H1 (cell line): Measurements from ENCODE around the gene RBMS1. TPM values are rescaled to one million over a fixed set of nuclear protein-coding genes. Genes with fewer than 3 reads are reported as not detected.

ENCODE experiments used
- CTCF ChIA-PET: fragments of 300-600 bp; sonication (Branson Sonifier 250); formaldehyde crosslinking; loops from one replicate; lab custom pipeline; 2021; ENCODE audit not compliant: partially characterized antibody; lab: Charles Lee
- POLR2A ChIA-PET: fragments of 300-600 bp; sonication (Branson Sonifier 250); formaldehyde crosslinking; loops from one replicate; lab custom pipeline; 2021; ENCODE audit warnings: inconsistent platforms; ENCODE audit not compliant: partially characterized antibody; lab: Charles Lee
- DNase-seq, 2 experiments: peaks; one replicate each; pipeline versions ENCODE4 v3.0.0 to v3.0.0-alpha.2; 2010 to 2022; ENCODE audit warnings: low spot score in 2 of 2, low read depth in 1 of 2, mixed read lengths in 1 of 2
- FAIRE-seq: peaks from 2 replicates; lab custom pipeline; 2011; peaks lifted over from hg19 to GRCh38; lab: Jason Lieb, UNC
- H2AFZ ChIP-seq: 2 replicates; pipeline ENCODE4 v1.8.1; 2012; ENCODE audit warnings: low read length, inconsistent platforms
- H2AK5ac ChIP-seq: 2 replicates; pipeline ENCODE4 v1.6.1; 2013; ENCODE audit warnings: low read depth, low read length
- H2BK120ac ChIP-seq: replicated peaks from 2 replicates; pipeline ENCODE3; 2013; ENCODE audit warnings: low read depth, low read length, inconsistent platforms
- H2BK12ac ChIP-seq: 2 replicates; pipeline ENCODE4 v1.6.1; 2013; ENCODE audit warnings: low read depth, low read length
- H2BK15ac ChIP-seq: 2 replicates; pipeline ENCODE4 v1.6.1; 2013; ENCODE audit warnings: low read length
- H2BK20ac ChIP-seq: 2 replicates; pipeline ENCODE4 v1.6.1; 2013; ENCODE audit warnings: low read length
- H2BK5ac ChIP-seq: 2 replicates; pipeline ENCODE4 v1.6.1; 2013; ENCODE audit warnings: low read depth, low read length
- H3K14ac ChIP-seq: 2 replicates; pipeline ENCODE4 v1.6.1; 2013; ENCODE audit warnings: inconsistent platforms; ENCODE audit not compliant: insufficient read length
- H3K18ac ChIP-seq: 2 replicates; pipeline ENCODE4 v1.6.1; 2013; ENCODE audit warnings: low read length; ENCODE audit errors: extremely low read depth
- H3K23ac ChIP-seq: 2 replicates; pipeline ENCODE4 v1.6.1; 2013; ENCODE audit warnings: inconsistent platforms; ENCODE audit not compliant: insufficient read length
- H3K23me2 ChIP-seq: 2 replicates; pipeline ENCODE4 v1.6.1; 2013; ENCODE audit warnings: low read depth, low read length
- H3K27ac ChIP-seq: 2 replicates; pipeline ENCODE4 v1.6.1; 2011; ENCODE audit warnings: low read depth, low read length, inconsistent platforms
- H3K27me3 ChIP-seq, 4 experiments: replicated peaks in 1 of 4; 1 replicate in 1 of 4; 2 replicates in 3 of 4; pipeline versions ENCODE4 v1.6.1 to v1.8.1; 2011 to 2013; ENCODE audit warnings: low read length in 3 of 4, mild to moderate bottlenecking in 3 of 4, inconsistent platforms in 2 of 4, mixed read lengths in 2 of 4, moderate library complexity in 1 of 4; ENCODE audit not compliant: control insufficient read depth in 3 of 4, insufficient read depth in 3 of 4; ENCODE audit errors: extremely low read depth in 1 of 4
- H3K36me3 ChIP-seq, 4 experiments: 2 replicates each; pipeline versions ENCODE4 v1.6.1 to v1.8.1; 2011 to 2013; ENCODE audit warnings: mild to moderate bottlenecking in 4 of 4, low read length in 3 of 4, moderate library complexity in 2 of 4, control low read depth in 1 of 4, inconsistent platforms in 1 of 4; ENCODE audit not compliant: insufficient read depth in 4 of 4, control insufficient read depth in 2 of 4
- H3K4ac ChIP-seq: replicated peaks from 2 replicates; pipeline ENCODE3; 2013; ENCODE audit warnings: low read length, low read depth, mixed read lengths, inconsistent platforms; ENCODE audit not compliant: insufficient read length
- H3K4me1 ChIP-seq, 4 experiments: replicated peaks in 1 of 4; 1 replicate in 1 of 4; 2 replicates in 3 of 4; pipeline versions ENCODE4 v1.6.1 to v1.8.1; 2011 to 2013; ENCODE audit warnings: low read length in 3 of 4, inconsistent platforms in 2 of 4, mixed read lengths in 1 of 4; ENCODE audit not compliant: insufficient read depth in 4 of 4, control insufficient read depth in 3 of 4
- H3K4me2 ChIP-seq, 2 experiments: 2 replicates each; pipeline versions ENCODE4 v1.6.1 to v1.8.1; 2011 to 2013; ENCODE audit warnings: low read depth in 2 of 2, low read length in 2 of 2, control low read depth in 1 of 2, inconsistent platforms in 1 of 2, mild to moderate bottlenecking in 1 of 2; ENCODE audit not compliant: insufficient read depth in 1 of 2
- H3K4me3 ChIP-seq, 4 experiments: fragments of 200-600, 300-600 bp in 1 of 4; sonication (generic), shearing (Covaris generic), sonication (Bioruptor Twin) in 1 of 4; 2 replicates each; pipeline versions ENCODE4 v1.5.1 to v1.8.1; 2011 to 2016; ENCODE audit warnings: low read length in 4 of 4, low read depth in 3 of 4, control low read depth in 2 of 4, inconsistent platforms in 2 of 4, mild to moderate bottlenecking in 2 of 4, mixed read lengths in 1 of 4, moderate library complexity in 1 of 4; ENCODE audit not compliant: insufficient read depth in 2 of 4; ENCODE audit errors: extremely low read depth in 1 of 4
- H3K56ac ChIP-seq: replicated peaks from 2 replicates; pipeline ENCODE3; 2013; ENCODE audit warnings: low read depth, mild to moderate bottlenecking, mixed read lengths, low read length, inconsistent platforms; ENCODE audit not compliant: insufficient read length
- H3K79me1 ChIP-seq: 2 replicates; pipeline ENCODE4 v1.6.1; 2013; ENCODE audit warnings: low read depth, low read length, control low read depth
- H3K79me2 ChIP-seq, 2 experiments: 2 replicates each; pipeline versions ENCODE4 v1.6.1 to v1.8.1; 2012 to 2013; ENCODE audit warnings: low read length in 2 of 2, mild to moderate bottlenecking in 2 of 2, inconsistent platforms in 1 of 2; ENCODE audit not compliant: insufficient read depth in 2 of 2, control insufficient read depth in 1 of 2
- H3K9ac ChIP-seq, 4 experiments: replicated peaks in 1 of 4; 1 replicate in 1 of 4; 2 replicates in 3 of 4; pipeline versions ENCODE4 v1.6.1 to v1.8.1; 2011 to 2013; ENCODE audit warnings: low read depth in 3 of 4, low read length in 3 of 4, control low read depth in 2 of 4, mild to moderate bottlenecking in 2 of 4, moderate library complexity in 2 of 4, inconsistent platforms in 1 of 4; ENCODE audit errors: extremely low read depth in 1 of 4
- H3K9me3 ChIP-seq, 2 experiments: 2 replicates each; pipeline versions ENCODE4 v1.6.1 to v1.8.1; 2012 to 2013; ENCODE audit warnings: mild to moderate bottlenecking in 2 of 2, moderate library complexity in 2 of 2, control low read depth in 1 of 2, inconsistent platforms in 1 of 2, low read depth in 1 of 2, low read length in 1 of 2, mixed read lengths in 1 of 2; ENCODE audit not compliant: insufficient read depth in 2 of 2
- H4K20me1 ChIP-seq, 2 experiments: replicated peaks in 1 of 2; 2 replicates each; pipeline versions ENCODE3 to v1.8.1; 2011 to 2013; ENCODE audit warnings: inconsistent platforms in 2 of 2, low read length in 2 of 2, mild to moderate bottlenecking in 1 of 2; ENCODE audit not compliant: insufficient read depth in 2 of 2, control insufficient read depth in 1 of 2
- H4K5ac ChIP-seq: 2 replicates; pipeline ENCODE4 v1.6.1; 2013; ENCODE audit warnings: low read length, low read depth, mixed read lengths, inconsistent platforms; ENCODE audit not compliant: insufficient read length
- H4K8ac ChIP-seq: 2 replicates; pipeline ENCODE4 v1.8.0; 2013; ENCODE audit warnings: mild to moderate bottlenecking, moderate library complexity, low read length, inconsistent platforms; ENCODE audit not compliant: insufficient read depth; ENCODE audit errors: extremely low read depth
- H4K91ac ChIP-seq: replicated peaks from 2 replicates; pipeline ENCODE3; 2013; ENCODE audit warnings: low read length, mixed read lengths, inconsistent platforms; ENCODE audit not compliant: insufficient read length
- BACH1 ChIP-seq: IDR thresholded peaks from 2 replicates; pipeline ENCODE4 v1.6.1; 2012; ENCODE audit warnings: low read length, improper control_type of control experiment
- JUN ChIP-seq: IDR thresholded peaks from 2 replicates; pipeline ENCODE4 v1.6.1; 2011; ENCODE audit warnings: low read depth, mild to moderate bottlenecking, improper control_type of control experiment, low read length
- JUND ChIP-seq: IDR thresholded peaks from 2 replicates; pipeline ENCODE4 v1.6.1; 2011; ENCODE audit warnings: mild to moderate bottlenecking, improper control_type of control experiment, low read length
- KDM1A ChIP-seq: fragments of 200-600, 300-600 bp; sonication (generic); IDR thresholded peaks from 2 replicates; pipeline ENCODE4 v1.7.1; 2016; ENCODE audit warnings: mild to moderate bottlenecking, low read length, borderline replicate concordance
- KDM4A ChIP-seq: IDR thresholded peaks from one replicate; pipeline ENCODE4 v1.7.1; 2012; ENCODE audit warnings: low read depth, mild to moderate bottlenecking, moderate library complexity, low read length, inconsistent platforms; ENCODE audit not compliant: severe bottlenecking
- MAFK ChIP-seq: IDR thresholded peaks from 2 replicates; pipeline ENCODE4 v1.6.1; 2012; ENCODE audit warnings: low read depth, mild to moderate bottlenecking, improper control_type of control experiment, low read length
- NANOG ChIP-seq: IDR thresholded peaks from 2 replicates; pipeline ENCODE4 v1.6.1; 2011; ENCODE audit warnings: low read length, low read depth, mild to moderate bottlenecking, inconsistent platforms; ENCODE audit not compliant: insufficient read depth, poor library complexity, severe bottlenecking
- RBBP5 ChIP-seq: IDR thresholded peaks from 2 replicates; pipeline ENCODE4 v1.7.1; 2012; ENCODE audit warnings: low read depth, mild to moderate bottlenecking, inconsistent platforms, low read length, moderate library complexity, borderline replicate concordance
- RFX5 ChIP-seq: IDR thresholded peaks from 2 replicates; pipeline ENCODE4 v1.6.1; 2011; ENCODE audit warnings: low read depth, low read length, improper control_type of control experiment, borderline replicate concordance
- SAP30 ChIP-seq: fragments of 300-600 bp; sonication (generic); IDR thresholded peaks from 2 replicates; pipeline ENCODE4 v1.7.1; 2012; ENCODE audit warnings: low read length, moderate library complexity, mild to moderate bottlenecking, inconsistent platforms; ENCODE audit not compliant: insufficient read depth, insufficient replicate concordance
- SRF ChIP-seq: IDR thresholded peaks from 2 replicates; pipeline ENCODE4 v1.6.1; 2011; ENCODE audit warnings: mild to moderate bottlenecking, low read depth, low read length, moderate library complexity
- TAF1 ChIP-seq: IDR thresholded peaks from 2 replicates; pipeline ENCODE4 v1.6.1; 2011; ENCODE audit warnings: mild to moderate bottlenecking, low read depth, low read length
- TAF7 ChIP-seq: optimal IDR thresholded peaks from 2 replicates; pipeline ENCODE3; 2011; ENCODE audit warnings: low read depth, mild to moderate bottlenecking, inconsistent platforms, low read length, moderate library complexity, borderline replicate concordance
- TEAD4 ChIP-seq: IDR thresholded peaks from 2 replicates; pipeline ENCODE4 v1.6.1; 2012; ENCODE audit warnings: low read depth, low read length, inconsistent platforms, mixed read lengths
- WGBS, 2 experiments: shearing (Covaris generic) in 1 of 2; methylation state at CpG; one replicate each; pipeline versions ENCODE4 v1.1.6 to v1.1.7; 2013 to 2015; ENCODE audit warnings: low lambda C conversion rate in 2 of 2, mixed read lengths in 2 of 2, inconsistent platforms in 1 of 2, low coverage in 1 of 2, missing lambda C conversion rate in 1 of 2; ENCODE audit not compliant: insufficient replicate concordance in 2 of 2, insufficient coverage in 1 of 2, insufficient read length in 1 of 2; ENCODE audit errors: extremely low coverage in 1 of 2, missing lambda C conversion rate in 1 of 2; 5-methylcytosine and 5-hydroxymethylcytosine counted together
- polyA plus RNA-seq, 7 experiments: library from polyadenylated mRNA; depleted of rRNA in 3 of 7; stranded (reverse) in 5 of 7; unstranded in 2 of 7; fragments of >200 nt in 5 of 7; fragments of 200-250 nt in 2 of 7; gene quantifications; 1 replicate in 5 of 7; 2 replicates in 1 of 7; 4 replicates in 1 of 7; pipeline versions ENCODE4 v1.2.1 to v1.2.3, GENCODE V29; 2011 to 2013; ENCODE audit warnings: missing spikeins in 2 of 7, mixed read lengths in 2 of 7
- total RNA-seq: library from RNA; stranded (reverse); fragmentation: NEBNext Ultra II Directional; extraction: Animal tissue kit (Norgen Biotek cat#: 25700); gene quantifications from 2 replicates; pipeline ENCODE4 v1.2.1, GENCODE V29; 2021

RBMS1 gene
- total and polyA plus RNA-seq, 2 of the 8 experiments (the other 6 are each of a cell fraction or from before 2014, with no cell fraction given): 53.7 to 60.0 TPM

GRCh38 chr2:160363055-160363454, 130.6 kb downstream of the RBMS1 start:
- Histone ChIP-seq H3K4ac (no peak overlapping the region), H3K9ac (no peak overlapping the region), H3K4me2 (no peak overlapping the region), H3K18ac (no peak overlapping the region), H2BK12ac (no peak overlapping the region), H4K8ac (no peak overlapping the region), H2BK5ac (no peak overlapping the region), H2AFZ (no peak overlapping the region), H3K27ac (no peak overlapping the region), H2BK20ac (no peak overlapping the region)
- DNase-seq (no peak), FAIRE-seq (no peak)
- CTCF ChIA-PET: interaction anchor here (0.9 to 1.7 kb wide), 4 partner anchors 9 to 40 kb away, joined by 3 to 7 read pairs (median 4); no protein-coding TSS in a partner anchor
- 85% methylated on average over 4 of the region's 4 CpGs; no CpG with 5 or more reads in 1 of the 2 experiments for WGBS, 2 experiments
- no peak for TF ChIP-seq TEAD4
- no peak for TF ChIP-seq BACH1
- no peak for TF ChIP-seq KDM4A
- TF ChIP-seq KDM1A: no peak
- no peak for TF ChIP-seq SAP30
- no peak for TF ChIP-seq RBBP5
- TF ChIP-seq NANOG: no peak
- no peak for TF ChIP-seq JUN
- no peak for TF ChIP-seq SRF
- TF ChIP-seq TAF7: no peak
- TF ChIP-seq MAFK: no peak
- no peak for TF ChIP-seq TAF1
- TF ChIP-seq RFX5: no peak
- TF ChIP-seq JUND: no peak
- TF ChIP-seq, all 59 proteins: peak for 0
- H4K20me1 ChIP-seq: peaks cover 0 to 2% of the 10 kb centered on the region in 2 experiments
- no peak overlapping the region for H2BK120ac ChIP-seq
- H4K5ac ChIP-seq: no peak overlapping the region
- H4K91ac ChIP-seq: no peak overlapping the region
- POLR2A ChIA-PET: interaction anchor here (1.2 kb wide), 1 partner anchor 45 kb away, joined by 6 read pairs; no protein-coding TSS in a partner anchor
- H3K23ac ChIP-seq: no peak overlapping the region
- H3K79me2 ChIP-seq: peaks cover 0 to 21% of the 10 kb centered on the region in 2 experiments; a peak in 3 of 4 replicates
- no peaks in the 10 kb centered on the region; the same call in none of the 2 replicates for H3K79me1 ChIP-seq
- H2AK5ac ChIP-seq: no peak overlapping the region
- no peak overlapping the region for H3K4me3 ChIP-seq
- H2BK15ac ChIP-seq: no peak overlapping the region
- no peaks in the 10 kb centered on the region for H3K9me3 ChIP-seq
- peaks cover 5 to 9% (median 8%) of the 10 kb centered on the region in 4 experiments; a peak in 6 of 7 replicates for H3K4me1 ChIP-seq
- H3K23me2 ChIP-seq: no peaks in the 10 kb centered on the region
- no peak overlapping the region for H3K56ac ChIP-seq
- peaks cover 0 to 3% (median 0%) of the 10 kb centered on the region in 4 experiments; a peak in 1 of 8 replicates for H3K36me3 ChIP-seq
- H3K14ac ChIP-seq: no peak overlapping the region
- no peaks in the 10 kb centered on the region for H3K27me3 ChIP-seq
